H9 (cell line): Measurements from ENCODE around the gene CCDC38. TPM values are rescaled to one million over a fixed set of nuclear protein-coding genes. Genes with fewer than 3 reads are reported as not detected.

ENCODE experiments used
- DNase-seq: peaks from one replicate; pipeline ENCODE4 v3.0.0-alpha.2; 2017
- H2AFZ ChIP-seq: one replicate; pipeline ENCODE4 v1.6.1; 2013; ENCODE audit warnings: mild to moderate bottlenecking, low read length, control low read depth, moderate library complexity
- H2AK5ac ChIP-seq: 2 replicates; pipeline ENCODE4 v1.6.1; 2013; ENCODE audit warnings: low read length, control low read depth, mixed read lengths; ENCODE audit not compliant: insufficient read length
- H2BK120ac ChIP-seq: one replicate; pipeline ENCODE4 v1.6.1; 2013; ENCODE audit warnings: low read depth, mild to moderate bottlenecking, low read length, control low read depth, inconsistent platforms; ENCODE audit not compliant: poor library complexity, severe bottlenecking
- H2BK12ac ChIP-seq: 2 replicates; pipeline ENCODE4 v1.6.1; 2013; ENCODE audit warnings: low read length, control low read depth, mixed read lengths, low read depth; ENCODE audit not compliant: insufficient read length
- H2BK15ac ChIP-seq: 2 replicates; pipeline ENCODE4 v1.6.1; 2013; ENCODE audit warnings: low read depth, low read length, control low read depth
- H2BK20ac ChIP-seq: one replicate; pipeline ENCODE4 v1.6.1; 2013; ENCODE audit warnings: low read depth, mild to moderate bottlenecking, low read length, control low read depth, inconsistent platforms; ENCODE audit not compliant: poor library complexity, severe bottlenecking
- H2BK5ac ChIP-seq: 2 replicates; pipeline ENCODE4 v1.6.1; 2013; ENCODE audit warnings: low read length, control low read depth, mixed read lengths; ENCODE audit not compliant: insufficient read length
- H3K14ac ChIP-seq: 2 replicates; pipeline ENCODE4 v1.6.1; 2013; ENCODE audit warnings: low read length, control low read depth; ENCODE audit not compliant: insufficient read depth
- H3K18ac ChIP-seq: 2 replicates; pipeline ENCODE4 v1.6.1; 2013; ENCODE audit warnings: low read depth, mild to moderate bottlenecking, mixed read lengths, low read length, control low read depth; ENCODE audit not compliant: insufficient read length
- H3K23ac ChIP-seq: 2 replicates; pipeline ENCODE4 v1.6.1; 2013; ENCODE audit warnings: low read length, control low read depth, mixed read lengths, low read depth; ENCODE audit not compliant: insufficient read length
- H3K23me2 ChIP-seq: 2 replicates; pipeline ENCODE4 v1.6.1; 2013; ENCODE audit warnings: low read depth, mild to moderate bottlenecking, mixed read lengths, low read length, control low read depth; ENCODE audit not compliant: insufficient read length, poor library complexity, severe bottlenecking
- H3K27ac ChIP-seq: 2 replicates; pipeline ENCODE4 v1.5.1; 2013; ENCODE audit warnings: low read length, control low read depth, mixed read lengths, low read depth; ENCODE audit not compliant: insufficient read length
- H3K27me3 ChIP-seq: 2 replicates; pipeline ENCODE4 v1.6.1; 2013; ENCODE audit warnings: low read length, control low read depth, inconsistent platforms; ENCODE audit not compliant: insufficient read depth
- H3K4ac ChIP-seq: 2 replicates; pipeline ENCODE4 v1.6.1; 2013; ENCODE audit warnings: low read depth, mild to moderate bottlenecking, control low read depth, inconsistent platforms, low read length, moderate library complexity
- H3K4me1 ChIP-seq: 2 replicates; pipeline ENCODE4 v1.6.1; 2013; ENCODE audit warnings: low read length, control low read depth, inconsistent platforms; ENCODE audit not compliant: insufficient read depth
- H3K4me2 ChIP-seq: 2 replicates; pipeline ENCODE4 v1.6.1; 2013; ENCODE audit warnings: low read length, control low read depth, mixed read lengths; ENCODE audit not compliant: insufficient read length, insufficient read depth
- H3K56ac ChIP-seq: 2 replicates; pipeline ENCODE4 v1.6.1; 2013; ENCODE audit warnings: low read depth, mild to moderate bottlenecking, mixed read lengths, low read length, control low read depth; ENCODE audit not compliant: insufficient read length
- H3K79me1 ChIP-seq: 2 replicates; pipeline ENCODE4 v1.6.1; 2013; ENCODE audit warnings: low read depth, mild to moderate bottlenecking, moderate library complexity, low read length, control low read depth, inconsistent platforms; ENCODE audit not compliant: insufficient read depth, poor library complexity, severe bottlenecking
- H3K79me2 ChIP-seq: 2 replicates; pipeline ENCODE4 v1.6.1; 2013; ENCODE audit warnings: low read length, control low read depth, inconsistent platforms; ENCODE audit not compliant: insufficient read depth
- H3K9ac ChIP-seq: 2 replicates; pipeline ENCODE4 v1.6.1; 2013; ENCODE audit warnings: low read length, control low read depth, mixed read lengths; ENCODE audit not compliant: insufficient read length; ENCODE audit errors: extremely low read depth
- H3K9me3 ChIP-seq: one replicate; pipeline ENCODE4 v1.6.1; 2013; ENCODE audit warnings: low read depth, low read length, inconsistent platforms; ENCODE audit not compliant: control insufficient read depth
- H3T11ph ChIP-seq: one replicate; pipeline ENCODE4 v1.6.1; 2013; ENCODE audit warnings: mild to moderate bottlenecking, low read length, control low read depth, inconsistent platforms
- H4K20me1 ChIP-seq: one replicate; pipeline ENCODE4 v1.6.1; 2013; ENCODE audit not compliant: control insufficient read depth, insufficient read length, insufficient read depth
- H4K5ac ChIP-seq: 2 replicates; pipeline ENCODE4 v1.6.1; 2013; ENCODE audit warnings: low read depth, mild to moderate bottlenecking, mixed read lengths, low read length, control low read depth; ENCODE audit not compliant: insufficient read length
- H4K8ac ChIP-seq: replicated peaks from 2 replicates; pipeline ENCODE4 v1.6.1; 2013; ENCODE audit warnings: low read length, control low read depth, mixed read lengths, low read depth; ENCODE audit not compliant: insufficient read length
- H4K91ac ChIP-seq: 2 replicates; pipeline ENCODE4 v1.6.1; 2013; ENCODE audit warnings: low read depth, mild to moderate bottlenecking, moderate library complexity, mixed read lengths, low read length, control low read depth; ENCODE audit not compliant: insufficient read length
- H3K27ac Mint-ChIP-seq, 3 experiments: 2 replicates in 2 of 3; 3 replicates in 1 of 3; pipeline ENCODE4 v1.8.0; 2020 to 2021; ENCODE audit warnings: mixed read lengths in 3 of 3, mild to moderate bottlenecking in 1 of 3, moderate library complexity in 1 of 3
- H3K27me3 Mint-ChIP-seq: 2 replicates; pipeline ENCODE4 v1.8.0; 2021; ENCODE audit warnings: low read depth, mild to moderate bottlenecking, moderate library complexity, mixed read lengths
- H3K36me3 Mint-ChIP-seq, 3 experiments: 2 replicates in 2 of 3; 3 replicates in 1 of 3; pipeline ENCODE4 v1.8.0; 2020 to 2021; ENCODE audit warnings: low read depth in 3 of 3, mixed read lengths in 3 of 3; ENCODE audit not compliant: insufficient read depth in 1 of 3
- H3K4me1 Mint-ChIP-seq, 2 experiments: 2 replicates each; pipeline ENCODE4 v1.8.0; 2020; ENCODE audit warnings: mixed read lengths in 2 of 2
- H3K4me3 Mint-ChIP-seq, 2 experiments: 2 replicates in 1 of 2; 3 replicates in 1 of 2; pipeline ENCODE4 v1.8.0; 2020 to 2021; ENCODE audit warnings: mild to moderate bottlenecking in 2 of 2, mixed read lengths in 2 of 2, moderate library complexity in 1 of 2
- H3K9me3 Mint-ChIP-seq, 2 experiments: 2 replicates in 1 of 2; 3 replicates in 1 of 2; pipeline ENCODE4 v1.8.0; 2020; ENCODE audit warnings: mild to moderate bottlenecking in 2 of 2, mixed read lengths in 2 of 2, moderate library complexity in 1 of 2
- CTCF ChIP-seq: fragments of 200-600 bp; sonication (generic); conservative IDR thresholded peaks from 3 replicates; pipeline ENCODE4 v1.8.0; 2021; ENCODE audit warnings: antibody characterized with exemption, mild to moderate bottlenecking
- WGBS: extraction: QIAGEN DNeasy Blood & Tissue Kit; methylation state at CpG from one replicate; pipeline ENCODE4 v1.1.7; 2013; ENCODE audit warnings: missing lambda C conversion rate, low lambda C conversion rate, mixed read lengths; ENCODE audit not compliant: insufficient read length; ENCODE audit errors: extremely low coverage; 5-methylcytosine and 5-hydroxymethylcytosine counted together
- total RNA-seq: library from RNA; stranded (reverse); gene quantifications from 2 replicates; pipeline ENCODE4 v1.2.1, GENCODE V29; 2021

CCDC38 gene
- total RNA-seq, 1 experiment from 2014 or later = not detected

- no CpG with 5 or more reads among the region's 3 CpGs for WGBS
- no peak overlapping the region for H2AFZ ChIP-seq
- Mint-ChIP-seq H3K9me3 (peaks cover 12 to 14% of the 10 kb centered on the region in 2 experiments), H3K27me3 (no peaks in the 10 kb centered on the region), H3K4me3 (no peak overlapping the region), H3K27ac (no peak overlapping the region), H3K4me1 (peaks cover 3 to 4% of the 10 kb centered on the region in 2 experiments), H3K36me3 (peaks cover 39 to 50% (median 48%) of the 10 kb centered on the region in 3 experiments)
- H3K9ac ChIP-seq = no peak overlapping the region
- peaks cover 14% of the 10 kb centered on the region for H3K23me2 ChIP-seq
- H3K4ac ChIP-seq = no peak overlapping the region
- H3K14ac ChIP-seq = no peak overlapping the region
- no peaks in the 10 kb centered on the region for H3K9me3 ChIP-seq
- no peak for TF ChIP-seq CTCF
- H3K56ac ChIP-seq = no peak overlapping the region
- H3K23ac ChIP-seq = no peak overlapping the region
- H3K79me1 ChIP-seq = peaks cover 8% of the 10 kb centered on the region
- H3K4me2 ChIP-seq = no peak overlapping the region
- H4K5ac ChIP-seq = no peak overlapping the region
- H3K4me1 ChIP-seq = 0 out of 2 replicates have a peak, but pooled peaks cover 2% of the 10 kb centered on the region
- H4K91ac ChIP-seq = no peak overlapping the region
- peaks cover 4% of the 10 kb centered on the region for H4K20me1 ChIP-seq
- H2BK12ac ChIP-seq = no peak overlapping the region
- peaks cover 30% of the 10 kb centered on the region; the same call in 1 of the 2 replicates for H3K79me2 ChIP-seq
- H2BK120ac ChIP-seq = no peak overlapping the region
- H3K27me3 ChIP-seq = no peaks in the 10 kb centered on the region
- H2AK5ac ChIP-seq = no peak overlapping the region
- no peak overlapping the region for H3K18ac ChIP-seq
- H4K8ac ChIP-seq = no peak overlapping the region
- H2BK15ac ChIP-seq = no peak overlapping the region
- H2BK5ac ChIP-seq = no peak overlapping the region
- H2BK20ac ChIP-seq = no peak overlapping the region
- no peak overlapping the region for H3T11ph ChIP-seq
- DNase-seq = no peak
- no peak overlapping the region for H3K27ac ChIP-seq
Observed at GRCh38 chr12:95862038-95862437, 80.4 kb downstream of the CCDC38 start.
